Uterus (tissue), 2 donors: Measurements from ENCODE around the gene AGAP4.
"Not testable (repeated sequence)": the region's sequence is repeated elsewhere in the genome, so short reads cannot be mapped to it uniquely, and the experiment has no call there.

Source experiments
- CTCF ChIP-seq, 4 experiments: fragments of 200-600 bp in 2 of 4; fragments of 450-650 bp in 2 of 4; sonication (generic) in 2 of 4; IDR thresholded peaks; one replicate each; pipeline ENCODE4 v1.5.1; 2016 to 2019; ENCODE audit warnings: antibody characterized with exemption in 4 of 4, mild to moderate bottlenecking in 2 of 4, moderate library complexity in 1 of 4
- POLR2A ChIP-seq, 2 donors: fragments of 450-650 bp; IDR thresholded peaks; one replicate each; pipeline ENCODE4 v1.6.1; 2016; ENCODE audit warnings: antibody characterized with exemption in 2 of 2, mild to moderate bottlenecking in 1 of 2, moderate library complexity in 1 of 2

DNA sequence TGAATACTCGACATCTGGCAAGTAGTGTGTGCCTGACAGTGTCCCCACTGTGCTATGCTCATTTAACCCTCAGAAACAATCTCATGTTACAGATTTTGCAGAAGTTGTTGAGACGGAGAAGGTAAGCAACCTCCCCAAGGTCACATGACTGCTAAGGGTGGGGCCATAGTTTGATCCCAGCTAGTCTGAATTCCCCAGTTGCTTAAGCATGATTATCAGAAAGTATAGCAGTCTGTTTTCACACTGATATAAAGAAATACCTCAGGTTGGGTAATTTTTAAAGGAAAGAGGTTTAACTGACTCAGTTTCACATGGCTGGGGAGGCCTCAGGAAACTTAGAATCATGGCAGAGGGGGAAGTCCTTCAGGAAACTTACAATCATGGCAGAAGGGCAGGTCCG lies 1.2 kb upstream of the AGAP4 start:
- not testable (repeated sequence) for TF ChIP-seq CTCF, POLR2A (IDR thresholded peaks at IDR 0.05)
